ENCODE data around the gene POLR3G.

- TF ChIP-seq, protein P1, sequence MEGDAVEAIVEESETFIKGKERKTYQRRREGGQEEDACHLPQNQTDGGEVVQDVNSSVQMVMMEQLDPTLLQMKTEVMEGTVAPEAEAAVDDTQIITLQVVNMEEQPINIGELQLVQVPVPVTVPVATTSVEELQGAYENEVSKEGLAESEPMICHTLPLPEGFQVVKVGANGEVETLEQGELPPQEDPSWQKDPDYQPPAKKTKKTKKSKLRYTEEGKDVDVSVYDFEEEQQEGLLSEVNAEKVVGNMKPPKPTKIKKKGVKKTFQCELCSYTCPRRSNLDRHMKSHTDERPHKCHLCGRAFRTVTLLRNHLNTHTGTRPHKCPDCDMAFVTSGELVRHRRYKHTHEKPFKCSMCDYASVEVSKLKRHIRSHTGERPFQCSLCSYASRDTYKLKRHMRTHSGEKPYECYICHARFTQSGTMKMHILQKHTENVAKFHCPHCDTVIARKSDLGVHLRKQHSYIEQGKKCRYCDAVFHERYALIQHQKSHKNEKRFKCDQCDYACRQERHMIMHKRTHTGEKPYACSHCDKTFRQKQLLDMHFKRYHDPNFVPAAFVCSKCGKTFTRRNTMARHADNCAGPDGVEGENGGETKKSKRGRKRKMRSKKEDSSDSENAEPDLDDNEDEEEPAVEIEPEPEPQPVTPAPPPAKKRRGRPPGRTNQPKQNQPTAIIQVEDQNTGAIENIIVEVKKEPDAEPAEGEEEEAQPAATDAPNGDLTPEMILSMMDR (conservative IDR thresholded peaks at IDR 0.05): no peak
- no peak for TF ChIP-seq EZH2 (IDR thresholded peaks at IDR 0.05; ENCODE audit: low read depth)
Measured at GRCh38 chr5:90554358-90555006, 79.8 kb downstream of the POLR3G start.

Data from PC-9 (cell line).